Sigmoid colon (tissue), 7 donors: ENCODE measurements around the gene RBFOX1. TPM values are rescaled to one million over a fixed set of nuclear protein-coding genes. Genes with fewer than 3 reads are reported as not detected.

Experiments
- DNase-seq: peaks from one replicate; pipeline ENCODE4 v3.0.0-alpha.2; 2019
- H3K27ac ChIP-seq, 4 donors: fragments of 200-600 bp; sonication (generic); one replicate each; pipeline ENCODE4 v1.5.1; 2016 to 2019; ENCODE audit warnings: mild to moderate bottlenecking in 1 of 4
- H3K27me3 ChIP-seq, 3 donors: fragments of 200-600 bp; sonication (generic); one replicate each; pipeline ENCODE4 v1.5.1; 2019; ENCODE audit warnings: mild to moderate bottlenecking in 1 of 3
- H3K36me3 ChIP-seq, 4 donors: fragments of 200-600 bp; sonication (generic); one replicate each; pipeline ENCODE4 v1.5.1; 2016 to 2019
- H3K4me1 ChIP-seq, 4 donors: fragments of 200-600 bp; sonication (generic); one replicate each; pipeline ENCODE4 v1.5.1; 2017 to 2019
- H3K4me3 ChIP-seq, 4 donors: fragments of 200-600 bp; sonication (generic); one replicate each; pipeline ENCODE4 v1.5.1; 2017 to 2019; ENCODE audit warnings: mild to moderate bottlenecking in 2 of 4, moderate library complexity in 1 of 4
- H3K9me3 ChIP-seq, 4 donors: fragments of 200-600 bp in 3 of 4; sonication (generic) in 3 of 4; one replicate each; pipeline versions ENCODE4 v1.5.1 to v1.6.1; 2013 to 2019
- EP300 ChIP-seq, 4 donors: sonication (generic); formaldehyde crosslinking; IDR thresholded peaks; one replicate each; pipeline ENCODE4 v1.6.1; 2017; ENCODE audit warnings: antibody characterized with exemption in 4 of 4
- POLR2A ChIP-seq, 2 donors: fragments of 450-650 bp; IDR thresholded peaks; one replicate each; pipeline ENCODE4 v1.6.1; 2016; ENCODE audit warnings: antibody characterized with exemption in 2 of 2, mild to moderate bottlenecking in 2 of 2, moderate library complexity in 2 of 2
- POLR2AphosphoS5 ChIP-seq, 4 donors: sonication (generic); formaldehyde crosslinking; IDR thresholded peaks; one replicate each; pipeline ENCODE4 v1.6.1; 2017; ENCODE audit warnings: antibody characterized with exemption in 4 of 4
- WGBS, 2 donors: extraction: QIAGEN DNeasy Blood & Tissue Kit; methylation state at CpG; one replicate each; pipeline ENCODE4 v1.1.7; 2013; 5-methylcytosine and 5-hydroxymethylcytosine counted together
- intact Hi-C: fragments of 100-400 bp; cut with DNase I; formaldehyde crosslinking; loops from one replicate; pipeline ENCODE4 v1.15.1; 2023
- polyA plus RNA-seq, 3 donors: library from polyadenylated mRNA; stranded (reverse); fragments of 200-250 nt; gene quantifications; one replicate each; pipeline ENCODE4 v1.2.3, GENCODE V29; 2013
- total RNA-seq, 4 donors: library from RNA; depleted of rRNA; stranded (reverse); fragments of >200 nt; gene quantifications; one replicate each; pipeline ENCODE4 v1.1.0, GENCODE V29; 2016
- TF ChIP-seq, protein P1 (sequence below), 4 experiments: fragments of 450-650 bp in 3 of 4; fragments of 200-600 bp in 1 of 4; IDR thresholded peaks; one replicate each; pipeline ENCODE4 v1.5.1; 2016 to 2019; ENCODE audit warnings: antibody characterized with exemption in 4 of 4, mild to moderate bottlenecking in 3 of 4, moderate library complexity in 2 of 4
- donor health status: healthy with polysubstance abuse.
- donor health status: Bipolar disorder and iron deficiency.
- donor health status: healthy.

Gene RBFOX1
- total and polyA plus RNA-seq, 7 donors, result under 0.01 to 4.4 (median 0.51) TPM; not detected in 3

DNA sequence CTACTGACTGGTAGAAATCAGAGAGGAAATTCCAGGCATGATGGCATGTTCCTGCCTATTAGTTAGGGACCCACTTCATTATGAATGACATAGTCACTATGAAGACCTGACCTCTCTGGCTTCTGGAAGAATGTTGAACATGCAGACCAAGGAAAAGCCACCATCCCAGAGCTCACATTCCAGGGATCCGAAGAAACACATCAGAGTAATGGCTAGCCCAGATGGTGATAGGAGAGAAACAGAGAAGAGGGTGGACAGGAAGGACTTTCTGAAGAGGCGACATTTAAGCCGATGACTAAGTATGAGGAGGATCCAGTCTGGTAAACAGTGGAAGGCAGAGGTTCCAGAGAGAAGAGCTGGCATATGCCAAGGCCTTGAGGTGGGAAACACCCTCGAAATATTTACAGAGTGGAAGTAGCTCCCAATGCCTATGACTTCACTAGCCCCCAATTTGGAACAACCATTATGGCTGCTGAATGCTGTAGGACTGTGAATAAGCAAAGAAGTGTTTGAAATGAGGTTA is 216.2 kb downstream of the RBFOX1 start:
- Histone ChIP-seq H3K36me3 (no peaks in the 10 kb centered on the region), H3K4me3 (no peak overlapping the region), H3K9me3 (no peaks in the 10 kb centered on the region), H3K27me3 (no peaks in the 10 kb centered on the region), H3K27ac (no peak overlapping the region), H3K4me1 (no peaks in the 10 kb centered on the region)
- intact Hi-C loops, result no loop called here
- no peak for DNase-seq
- WGBS, 2 donors, result 72 to 82% methylated on average over 4 of the region's 4 CpGs
- TF ChIP-seq POLR2A (IDR thresholded peaks at IDR 0.05), result no peak
- no peak for TF ChIP-seq POLR2AphosphoS5 (IDR thresholded peaks at IDR 0.05)
- no peak for TF ChIP-seq EP300 (IDR thresholded peaks at IDR 0.05)
- TF ChIP-seq, protein P1, sequence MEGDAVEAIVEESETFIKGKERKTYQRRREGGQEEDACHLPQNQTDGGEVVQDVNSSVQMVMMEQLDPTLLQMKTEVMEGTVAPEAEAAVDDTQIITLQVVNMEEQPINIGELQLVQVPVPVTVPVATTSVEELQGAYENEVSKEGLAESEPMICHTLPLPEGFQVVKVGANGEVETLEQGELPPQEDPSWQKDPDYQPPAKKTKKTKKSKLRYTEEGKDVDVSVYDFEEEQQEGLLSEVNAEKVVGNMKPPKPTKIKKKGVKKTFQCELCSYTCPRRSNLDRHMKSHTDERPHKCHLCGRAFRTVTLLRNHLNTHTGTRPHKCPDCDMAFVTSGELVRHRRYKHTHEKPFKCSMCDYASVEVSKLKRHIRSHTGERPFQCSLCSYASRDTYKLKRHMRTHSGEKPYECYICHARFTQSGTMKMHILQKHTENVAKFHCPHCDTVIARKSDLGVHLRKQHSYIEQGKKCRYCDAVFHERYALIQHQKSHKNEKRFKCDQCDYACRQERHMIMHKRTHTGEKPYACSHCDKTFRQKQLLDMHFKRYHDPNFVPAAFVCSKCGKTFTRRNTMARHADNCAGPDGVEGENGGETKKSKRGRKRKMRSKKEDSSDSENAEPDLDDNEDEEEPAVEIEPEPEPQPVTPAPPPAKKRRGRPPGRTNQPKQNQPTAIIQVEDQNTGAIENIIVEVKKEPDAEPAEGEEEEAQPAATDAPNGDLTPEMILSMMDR (IDR thresholded peaks at IDR 0.05), result no peak

DNA sequence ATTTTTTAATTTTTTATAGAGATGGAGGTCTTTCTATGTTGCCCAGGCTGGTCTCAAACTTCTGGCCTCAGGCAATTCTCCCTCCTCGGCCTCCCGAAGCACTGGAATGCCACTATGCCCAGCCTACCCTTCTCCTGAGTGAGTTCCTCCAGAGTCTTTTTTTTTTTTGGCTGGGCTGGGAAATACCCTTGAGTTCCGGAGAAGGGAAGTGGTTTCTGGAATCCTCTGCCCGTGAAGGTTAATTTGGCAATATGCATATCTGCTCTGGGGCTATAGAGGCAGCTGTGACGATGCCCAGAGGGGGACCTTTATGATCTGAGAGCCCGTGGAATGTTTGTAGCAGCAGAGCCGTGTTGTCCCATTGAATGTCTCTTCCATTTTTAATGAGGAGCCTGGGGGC is 217.5 kb downstream of the RBFOX1 start:
- H3K4me1 ChIP-seq, result no peaks in the 10 kb centered on the region
- WGBS, 2 donors, result 79 to 85% methylated on average over 7 of the region's 7 CpGs
- intact Hi-C loops, result no loop called here

DNA sequence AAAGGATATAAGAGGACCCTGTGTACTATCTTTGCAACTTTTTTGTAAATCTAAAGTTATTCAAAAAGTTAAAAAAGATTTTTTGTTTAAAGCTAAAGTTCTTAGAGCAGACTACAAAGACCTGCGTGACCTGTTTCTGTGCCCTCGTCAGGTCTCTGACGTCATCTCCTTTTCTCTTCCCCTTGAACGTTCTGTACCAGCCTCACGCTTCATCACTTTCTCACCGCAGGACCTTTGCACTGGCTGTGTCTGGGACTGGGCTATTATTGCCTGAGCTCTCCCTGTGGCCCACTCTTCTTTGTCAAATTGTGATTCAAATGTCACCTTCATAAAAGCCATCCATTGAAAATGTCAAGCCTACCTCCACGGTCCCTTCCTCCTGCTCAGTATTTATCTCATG is 222.8 kb downstream of the RBFOX1 start:
- H3K27me3 ChIP-seq, result no peaks in the 10 kb centered on the region
- H3K27ac ChIP-seq, result no peak overlapping the region
- H3K4me1 ChIP-seq, result no peaks in the 10 kb centered on the region
- 90 to 92% methylated on average over 7 of the region's 7 CpGs for WGBS, 2 donors
- no peaks in the 10 kb centered on the region for H3K9me3 ChIP-seq
- intact Hi-C loops, result no loop called here
- no peak overlapping the region for H3K4me3 ChIP-seq
- DNase-seq, result no peak
- TF ChIP-seq, protein P1 (IDR thresholded peaks at IDR 0.05), result no peak
- TF ChIP-seq POLR2AphosphoS5 (IDR thresholded peaks at IDR 0.05), result no peak
- TF ChIP-seq EP300 (IDR thresholded peaks at IDR 0.05), result no peak
- TF ChIP-seq POLR2A (IDR thresholded peaks at IDR 0.05), result no peak
- no peaks in the 10 kb centered on the region for H3K36me3 ChIP-seq

More for the DNA sequence above, 217.5 kb downstream of the RBFOX1 start:
- H3K9me3 ChIP-seq, result no peaks in the 10 kb centered on the region
- TF ChIP-seq POLR2A (IDR thresholded peaks at IDR 0.05) (no peak), POLR2AphosphoS5 (IDR thresholded peaks at IDR 0.05) (no peak), EP300 (IDR thresholded peaks at IDR 0.05) (no peak)
- TF ChIP-seq, protein P1 (IDR thresholded peaks at IDR 0.05), result no peak
- DNase-seq, result no peak
- H3K27ac ChIP-seq, result no peak overlapping the region
- no peak overlapping the region for H3K4me3 ChIP-seq
- H3K36me3 ChIP-seq, result no peaks in the 10 kb centered on the region
- H3K27me3 ChIP-seq, result no peaks in the 10 kb centered on the region

DNA sequence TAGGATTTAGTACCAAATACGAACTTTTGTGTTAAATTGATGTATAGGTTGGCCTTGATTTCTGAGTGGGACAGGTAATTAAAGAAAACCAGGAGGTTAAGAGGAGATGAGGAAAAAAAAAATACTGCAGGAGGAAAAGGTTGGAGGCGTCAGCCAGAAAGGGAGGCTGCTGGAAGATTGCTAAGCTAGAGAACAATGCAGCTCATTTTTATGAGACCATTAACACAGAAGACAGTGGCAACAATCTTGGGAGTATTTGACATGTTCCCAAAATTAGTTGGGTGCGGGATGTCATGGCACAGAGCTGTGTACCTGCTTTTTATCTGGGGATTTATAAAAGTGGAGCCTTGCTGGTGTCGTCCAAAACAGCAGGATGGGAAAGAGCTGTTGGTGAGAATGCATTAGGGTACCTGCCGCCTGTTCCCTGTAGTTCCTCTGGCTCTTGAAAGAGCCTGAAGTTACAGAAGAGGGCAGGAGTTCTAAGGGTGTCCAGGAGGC is 229.3 kb downstream of the RBFOX1 start:
- H3K36me3 ChIP-seq, result no peaks in the 10 kb centered on the region
- no peak overlapping the region for H3K4me3 ChIP-seq
- intact Hi-C loops, result no loop called here
- no peak overlapping the region for H3K27ac ChIP-seq
- TF ChIP-seq POLR2A (IDR thresholded peaks at IDR 0.05) (no peak), POLR2AphosphoS5 (IDR thresholded peaks at IDR 0.05) (peak in 1 of 4 donors; percentile 40), EP300 (IDR thresholded peaks at IDR 0.05) (no peak)
- TF ChIP-seq, protein P1 (IDR thresholded peaks at IDR 0.05), result no peak
- no peaks in the 10 kb centered on the region for H3K27me3 ChIP-seq
- no peak for DNase-seq
- no peaks in the 10 kb centered on the region for H3K9me3 ChIP-seq
- WGBS, 2 donors, result 63 to 69% methylated on average over 5 of the region's 5 CpGs
- peaks cover 0 to 9% (median 0%) of the 10 kb centered on the region in 4 donors for H3K4me1 ChIP-seq

DNA sequence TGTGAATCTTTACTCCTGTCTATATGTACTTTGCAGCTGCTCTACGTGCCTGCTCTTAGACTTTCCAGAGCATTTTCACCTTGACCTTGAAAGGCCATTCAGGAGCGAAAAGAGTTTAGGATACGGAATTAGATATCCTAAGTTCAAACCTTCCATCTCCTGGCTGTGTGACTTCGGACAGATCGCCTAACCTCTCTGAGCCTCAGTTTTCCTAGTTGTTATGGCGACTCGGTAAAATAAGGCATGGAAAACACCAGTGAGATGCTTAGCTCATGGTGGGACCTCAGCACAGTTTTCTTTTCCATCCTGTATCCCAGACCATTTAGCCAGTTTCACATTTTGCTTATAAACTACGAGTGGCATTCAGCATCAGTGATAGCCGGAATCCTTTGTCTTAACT is 233.7 kb downstream of the RBFOX1 start:
- intact Hi-C loops, result no loop called here
- DNase-seq, result no peak
- no peak overlapping the region for H3K27ac ChIP-seq
- no peaks in the 10 kb centered on the region for H3K27me3 ChIP-seq
- no peak overlapping the region for H3K4me3 ChIP-seq
- 81 to 87% methylated on average over 9 of the region's 9 CpGs for WGBS, 2 donors
- H3K9me3 ChIP-seq, result no peaks in the 10 kb centered on the region
- no peak for TF ChIP-seq EP300 (IDR thresholded peaks at IDR 0.05)
- no peak for TF ChIP-seq POLR2A (IDR thresholded peaks at IDR 0.05)
- TF ChIP-seq, protein P1 (IDR thresholded peaks at IDR 0.05), result no peak
- TF ChIP-seq POLR2AphosphoS5 (IDR thresholded peaks at IDR 0.05), result no peak
- H3K4me1 ChIP-seq, result peaks cover 0 to 9% (median 0%) of the 10 kb centered on the region in 4 donors
- no peaks in the 10 kb centered on the region for H3K36me3 ChIP-seq
